Thyroid gland (tissue), 4 donors: ENCODE measurements around the gene PHF19. TPM values are rescaled to one million over a fixed set of nuclear protein-coding genes. Genes with fewer than 3 reads are reported as not detected.

Source experiments
- DNase-seq, 2 donors: peaks; one replicate each; pipeline ENCODE4 v3.0.0-alpha.2; 2019
- H3K27ac ChIP-seq, 3 donors: fragments of 200-600 bp; sonication (generic); 1 replicate in 2 of 3; 2 replicates in 1 of 3; pipeline ENCODE4 v1.5.1; 2016 to 2019; ENCODE audit warnings: mild to moderate bottlenecking in 1 of 3, moderate library complexity in 1 of 3
- H3K27me3 ChIP-seq: fragments of 200-600 bp; sonication (generic); one replicate; pipeline ENCODE4 v1.5.1; 2019
- H3K36me3 ChIP-seq, 2 donors: fragments of 200-600 bp; sonication (generic); one replicate each; pipeline ENCODE4 v1.5.1; 2016 to 2019
- H3K4me1 ChIP-seq, 2 donors: fragments of 200-600 bp; sonication (generic); one replicate each; pipeline ENCODE4 v1.5.1; 2017 to 2019
- H3K4me3 ChIP-seq, 3 donors: fragments of 200-600 bp; sonication (generic); replicated peaks in 1 of 3; 1 replicate in 2 of 3; 2 replicates in 1 of 3; pipeline ENCODE4 v1.5.1; 2016; ENCODE audit warnings: mild to moderate bottlenecking in 1 of 3
- H3K9me3 ChIP-seq: fragments of 200-600 bp; sonication (generic); one replicate; pipeline ENCODE4 v1.5.1; 2017
- CTCF ChIP-seq, 6 experiments: fragments of 200-600 bp in 3 of 6; fragments of 450-650 bp in 3 of 6; sonication (generic) in 3 of 6; IDR thresholded peaks; one replicate each; pipeline ENCODE4 v1.5.1; 2016 to 2019; ENCODE audit warnings: antibody characterized with exemption in 6 of 6, mild to moderate bottlenecking in 2 of 6, inconsistent platforms in 1 of 6, moderate library complexity in 1 of 6
- POLR2A ChIP-seq, 2 donors: fragments of 450-650 bp; IDR thresholded peaks; one replicate each; pipeline ENCODE4 v1.6.1; 2017; ENCODE audit warnings: antibody characterized with exemption in 2 of 2, mild to moderate bottlenecking in 2 of 2, moderate library complexity in 1 of 2
- WGBS, 2 donors: methylation state at CpG; one replicate each; pipeline ENCODE4 v1.1.5; 2017; 5-methylcytosine and 5-hydroxymethylcytosine counted together
- intact Hi-C: fragments of 100-400 bp; cut with DNase I; formaldehyde crosslinking; loops from one replicate; pipeline ENCODE4 v1.15.1; 2023
- total RNA-seq, 4 donors: library from RNA; depleted of rRNA; stranded (reverse); fragments of >200 nt; gene quantifications; one replicate each; pipeline ENCODE4 v1.2.3, GENCODE V29; 2016

Gene PHF19
- total RNA-seq, 4 donors from 2014 or later, result 10.8 to 24.1 (median 13.1) TPM

GRCh38 chr9:120893611-120894307, 16.8 kb upstream of the PHF19 start:
- no peaks in the 10 kb centered on the region for H3K36me3 ChIP-seq
- H3K27ac ChIP-seq, result no peak overlapping the region
- no peak overlapping the region for H3K4me3 ChIP-seq
- no peaks in the 10 kb centered on the region for H3K27me3 ChIP-seq
- intact Hi-C loops, result no loop called here
- TF ChIP-seq CTCF (IDR thresholded peaks at IDR 0.05) (no peak), POLR2A (IDR thresholded peaks at IDR 0.05) (no peak)
- no peaks in the 10 kb centered on the region for H3K9me3 ChIP-seq
- 90 to 92% methylated on average over 13 of the region's 13 CpGs for WGBS, 2 donors
- peaks cover 0 to 4% of the 10 kb centered on the region in 2 donors for H3K4me1 ChIP-seq
- DNase-seq, result no peak

GRCh38 chr9:120892748-120893610, 16.0 kb upstream of the PHF19 start:
- intact Hi-C loops, result no loop called here
- Histone ChIP-seq H3K36me3 (no peaks in the 10 kb centered on the region), H3K4me3 (no peak overlapping the region), H3K4me1 (peaks cover 0 to 4% of the 10 kb centered on the region in 2 donors), H3K27ac (no peak overlapping the region), H3K9me3 (no peaks in the 10 kb centered on the region), H3K27me3 (no peaks in the 10 kb centered on the region)
- TF ChIP-seq POLR2A (IDR thresholded peaks at IDR 0.05) (no peak), CTCF (IDR thresholded peaks at IDR 0.05) (no peak)
- WGBS, 2 donors, result 80 to 85% methylated on average over 6 of the region's 6 CpGs
- DNase-seq, result no peak

GRCh38 chr9:120891884-120892747, 15.1 kb upstream of the PHF19 start:
- Histone ChIP-seq H3K27ac (no peak overlapping the region), H3K4me3 (no peak overlapping the region), H3K36me3 (no peaks in the 10 kb centered on the region), H3K27me3 (no peaks in the 10 kb centered on the region), H3K9me3 (no peaks in the 10 kb centered on the region), H3K4me1 (peaks cover 0 to 4% of the 10 kb centered on the region in 2 donors)
- TF ChIP-seq POLR2A (IDR thresholded peaks at IDR 0.05) (no peak), CTCF (IDR thresholded peaks at IDR 0.05) (no peak)
- no peak for DNase-seq
- intact Hi-C loops, result no loop called here
- WGBS, 2 donors, result 76 to 77% methylated on average over 15 of the region's 15 CpGs

GRCh38 chr9:120891245-120891883, 14.4 kb upstream of the PHF19 start:
- H3K27me3 ChIP-seq, result no peaks in the 10 kb centered on the region
- no peaks in the 10 kb centered on the region for H3K36me3 ChIP-seq
- H3K4me1 ChIP-seq, result peaks cover 0 to 4% of the 10 kb centered on the region in 2 donors
- intact Hi-C loops, result no loop called here
- no peaks in the 10 kb centered on the region for H3K9me3 ChIP-seq
- 84 to 92% methylated on average over 10 of the region's 10 CpGs for WGBS, 2 donors
- no peak for DNase-seq
- TF ChIP-seq CTCF (IDR thresholded peaks at IDR 0.05), result no peak
- no peak overlapping the region for H3K27ac ChIP-seq
- no peak overlapping the region for H3K4me3 ChIP-seq
